Activated naive CD8-positive, alpha-beta T cell treated with anti-CD3 and anti-CD28 coated beads, Interleukin-2, amount 50 U/mL, for 16 hours (primary cell): Measurements from ENCODE around the gene SELENOO.

Source experiments
- DNase-seq: peaks from one replicate; pipeline ENCODE4 v3.0.0-alpha.2; 2020; ENCODE audit warnings: low read depth, low spot score

Gene SELENOO

GRCh38 chr22:50171319-50171964 is 29.4 kb upstream of the SELENOO start:
- DNase-seq, result no peak

GRCh38 chr22:50171965-50172421 is 28.8 kb upstream of the SELENOO start:
- no peak for DNase-seq

GRCh38 chr22:50173311-50173982 is 27.4 kb upstream of the SELENOO start:
- no peak for DNase-seq

- DNase-seq, result no peak
Measured at GRCh38 chr22:50173983-50174355, 26.8 kb upstream of the SELENOO start.

GRCh38 chr22:50174382-50175190 is 26.2 kb upstream of the SELENOO start:
- no peak for DNase-seq

- no peak for DNase-seq
Measured at GRCh38 chr22:50175191-50175461, 25.7 kb upstream of the SELENOO start.

- no peak for DNase-seq
Measured at GRCh38 chr22:50175921-50176849, 24.6 kb upstream of the SELENOO start.

- DNase-seq, result no peak
Measured at GRCh38 chr22:50176850-50177536, 23.8 kb upstream of the SELENOO start.

GRCh38 chr22:50177537-50178470 is 23.0 kb upstream of the SELENOO start:
- DNase-seq, result no peak

- no peak for DNase-seq
Measured at GRCh38 chr22:50178471-50178864, 22.3 kb upstream of the SELENOO start.

GRCh38 chr22:50178871-50179869 is 21.6 kb upstream of the SELENOO start:
- DNase-seq, result no peak

GRCh38 chr22:50179937-50180726 is 20.7 kb upstream of the SELENOO start:
- DNase-seq, result no peak

- no peak for DNase-seq
Measured at GRCh38 chr22:50180727-50181521, 19.9 kb upstream of the SELENOO start.

GRCh38 chr22:50182176-50183081 is 18.4 kb upstream of the SELENOO start:
- no peak for DNase-seq

GRCh38 chr22:50183141-50183971 is 17.5 kb upstream of the SELENOO start:
- no peak for DNase-seq
